Activated gamma-delta T cell treated with Interleukin-2 at 50 U/mL for 16 hours (primary cell): ENCODE measurements around the gene TSHZ1.
A peak's percentile ranks its signal among the peaks of the same experiment; 100 is the strongest.

Experiments used
- DNase-seq: peaks from one replicate; pipeline ENCODE4 v3.0.0-alpha.2; 2020

Gene TSHZ1, protein sequence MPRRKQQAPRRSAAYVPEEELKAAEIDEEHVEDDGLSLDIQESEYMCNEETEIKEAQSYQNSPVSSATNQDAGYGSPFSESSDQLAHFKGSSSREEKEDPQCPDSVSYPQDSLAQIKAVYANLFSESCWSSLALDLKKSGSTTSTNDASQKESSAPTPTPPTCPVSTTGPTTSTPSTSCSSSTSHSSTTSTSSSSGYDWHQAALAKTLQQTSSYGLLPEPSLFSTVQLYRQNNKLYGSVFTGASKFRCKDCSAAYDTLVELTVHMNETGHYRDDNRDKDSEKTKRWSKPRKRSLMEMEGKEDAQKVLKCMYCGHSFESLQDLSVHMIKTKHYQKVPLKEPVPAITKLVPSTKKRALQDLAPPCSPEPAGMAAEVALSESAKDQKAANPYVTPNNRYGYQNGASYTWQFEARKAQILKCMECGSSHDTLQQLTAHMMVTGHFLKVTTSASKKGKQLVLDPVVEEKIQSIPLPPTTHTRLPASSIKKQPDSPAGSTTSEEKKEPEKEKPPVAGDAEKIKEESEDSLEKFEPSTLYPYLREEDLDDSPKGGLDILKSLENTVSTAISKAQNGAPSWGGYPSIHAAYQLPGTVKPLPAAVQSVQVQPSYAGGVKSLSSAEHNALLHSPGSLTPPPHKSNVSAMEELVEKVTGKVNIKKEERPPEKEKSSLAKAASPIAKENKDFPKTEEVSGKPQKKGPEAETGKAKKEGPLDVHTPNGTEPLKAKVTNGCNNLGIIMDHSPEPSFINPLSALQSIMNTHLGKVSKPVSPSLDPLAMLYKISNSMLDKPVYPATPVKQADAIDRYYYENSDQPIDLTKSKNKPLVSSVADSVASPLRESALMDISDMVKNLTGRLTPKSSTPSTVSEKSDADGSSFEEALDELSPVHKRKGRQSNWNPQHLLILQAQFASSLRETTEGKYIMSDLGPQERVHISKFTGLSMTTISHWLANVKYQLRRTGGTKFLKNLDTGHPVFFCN (N-terminal part only)

DNA sequence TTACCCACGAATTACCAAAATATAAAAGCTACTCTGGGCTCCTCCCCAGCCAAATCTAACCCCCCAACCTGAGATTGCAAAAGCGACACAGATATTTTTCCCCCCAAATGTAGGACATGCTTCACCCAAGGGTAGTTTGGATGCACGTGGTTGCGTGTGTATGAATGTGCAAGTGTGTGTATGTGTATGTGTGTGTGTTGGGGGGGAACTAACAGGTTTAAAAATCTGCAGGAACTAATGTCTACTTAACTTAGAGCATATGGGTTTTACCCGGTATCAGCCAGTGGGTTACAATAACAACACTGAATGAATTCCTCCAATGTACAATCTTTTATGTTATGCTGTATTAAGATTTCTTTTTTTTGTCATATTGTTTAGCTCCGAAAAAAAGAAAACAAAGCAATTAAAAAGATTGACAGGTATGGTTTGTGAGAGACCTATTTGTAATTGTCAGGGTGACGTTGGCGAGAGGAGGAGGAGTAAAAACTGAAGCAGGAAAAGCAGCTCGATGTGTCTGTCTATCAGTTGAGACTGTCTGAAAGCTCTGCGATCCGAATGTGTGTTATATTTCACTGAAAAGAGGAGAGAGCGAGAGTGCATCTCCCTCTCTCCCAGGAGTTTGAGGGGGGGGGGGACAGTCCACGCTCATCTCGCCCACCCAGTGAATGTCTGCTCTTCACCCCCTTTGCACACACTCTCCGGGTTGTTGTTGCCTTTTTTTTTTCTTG lies at the start of gene TSHZ1:
TSHZ1 (plus strand) TSS at position 524 of the 728 bp plus-strand sequence. CDS start 1,080 bp downstream, outside the sequence.
- DNase-seq = peak; percentile 53

DNA sequence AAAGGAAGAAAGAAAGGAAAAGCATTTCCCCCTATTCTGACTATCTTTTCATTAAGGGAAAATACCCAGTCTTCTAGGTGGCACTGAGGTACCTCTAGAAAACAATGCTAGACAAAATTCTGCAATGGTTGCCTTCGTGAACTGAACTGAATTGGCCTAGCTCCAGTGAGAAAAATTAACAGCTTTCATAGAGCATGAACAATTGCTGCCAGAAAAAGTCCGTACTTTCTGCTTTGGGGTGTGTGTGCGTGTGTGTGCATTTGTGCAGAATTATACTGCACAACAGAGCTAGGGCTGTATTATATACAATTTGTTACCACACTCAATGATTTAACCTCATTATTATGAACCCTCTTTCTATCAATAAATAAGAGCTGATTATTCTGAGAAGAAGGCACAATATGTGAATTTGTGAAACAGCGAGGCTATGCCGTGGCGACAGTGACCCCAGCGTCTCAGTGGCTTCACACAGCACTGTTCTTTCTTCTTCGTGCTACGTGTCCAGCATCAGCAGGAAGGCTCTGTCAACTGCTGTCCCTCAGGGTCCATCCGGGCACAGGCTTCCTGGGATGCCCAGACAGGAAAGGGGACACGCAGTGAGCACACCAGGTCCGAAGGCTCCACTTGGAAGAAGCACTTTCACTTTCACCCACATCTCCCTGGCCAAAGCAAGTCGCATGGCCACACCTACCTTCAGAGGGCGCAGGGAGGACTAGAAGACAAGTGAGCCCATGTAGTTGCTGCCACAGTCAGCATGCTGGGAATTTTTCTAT lies 49.2 kb upstream of the TSHZ1 start:
- DNase-seq = peak; percentile 19

DNA sequence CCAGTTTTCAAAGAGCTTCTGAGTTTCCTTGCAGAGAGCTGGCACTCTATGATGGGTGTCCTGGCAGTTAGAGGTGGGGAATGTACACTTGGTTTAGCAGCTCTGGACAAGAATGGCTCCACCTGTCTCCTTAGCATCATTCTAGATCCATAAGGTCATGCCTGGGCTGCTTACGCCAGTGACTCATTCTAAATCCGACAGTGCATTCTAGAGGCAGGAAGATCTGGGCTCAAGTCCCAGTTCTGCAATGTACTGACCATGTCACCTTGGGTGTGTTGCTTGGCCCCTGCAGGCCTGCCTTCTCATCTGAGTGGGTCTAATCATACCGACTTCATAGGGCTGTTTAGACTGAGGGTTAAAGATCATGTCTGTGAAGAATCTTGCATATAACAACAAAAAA lies 48.1 kb upstream of the TSHZ1 start:
- DNase-seq = no peak

DNA sequence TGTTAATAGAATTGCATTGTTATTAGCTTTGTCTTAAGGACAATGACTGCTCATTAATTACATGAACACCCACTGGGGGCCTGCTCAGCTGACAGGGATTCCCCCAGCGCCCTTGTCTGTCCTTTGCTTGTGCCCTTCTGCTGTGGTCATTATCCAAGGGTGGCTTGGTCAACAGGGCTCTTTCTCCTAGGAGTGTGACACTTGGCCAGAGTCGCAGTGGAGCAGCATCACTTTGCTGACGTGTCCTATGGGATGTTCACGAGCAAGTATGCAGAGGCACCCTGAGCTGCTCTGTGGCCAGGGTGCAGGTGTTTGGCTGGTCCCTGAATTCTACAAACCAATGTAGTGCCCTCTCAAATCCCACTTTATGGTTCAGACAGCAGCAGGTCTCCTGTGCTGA lies 47.6 kb upstream of the TSHZ1 start:
- no peak for DNase-seq

DNA sequence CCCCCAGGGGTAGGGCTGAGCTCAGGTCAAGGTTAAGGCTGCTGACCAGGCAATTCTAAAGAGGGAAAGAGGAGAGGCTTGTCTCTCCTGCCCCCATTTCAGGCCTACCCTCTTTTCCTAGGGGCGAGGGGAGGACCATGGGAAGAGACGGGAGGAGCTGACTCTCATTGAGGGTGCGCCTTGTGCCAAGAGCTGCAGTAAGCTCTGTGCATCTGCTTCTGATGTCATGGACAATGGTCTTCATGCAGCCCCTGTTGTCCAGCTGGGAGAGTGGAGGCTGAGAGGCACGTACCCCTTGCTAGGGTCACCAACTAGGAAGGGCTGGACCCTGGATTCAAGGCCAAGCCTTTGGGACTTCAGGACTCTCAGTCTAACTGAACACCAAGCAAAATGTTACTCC lies 46.9 kb upstream of the TSHZ1 start:
- no peak for DNase-seq

DNA sequence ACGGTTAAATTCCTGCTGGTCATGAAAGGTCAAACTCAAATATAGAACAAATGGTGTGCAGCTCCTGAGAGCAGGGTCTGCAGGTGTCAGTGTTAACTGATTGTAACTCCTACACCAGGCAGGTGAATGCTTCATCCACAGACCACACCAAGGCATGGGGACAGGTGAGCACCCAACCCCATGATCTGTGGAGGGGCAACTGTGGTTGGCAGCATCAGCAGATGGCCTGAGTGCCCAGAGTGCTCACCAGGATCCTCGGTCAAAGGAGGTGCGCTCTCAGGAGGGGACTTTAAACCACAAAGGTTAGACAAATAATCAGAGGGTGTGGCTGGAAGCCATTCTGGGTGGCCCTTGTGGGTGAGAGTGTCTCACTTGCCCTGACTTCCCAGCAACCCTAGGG lies 46.1 kb upstream of the TSHZ1 start:
- no peak for DNase-seq

DNA sequence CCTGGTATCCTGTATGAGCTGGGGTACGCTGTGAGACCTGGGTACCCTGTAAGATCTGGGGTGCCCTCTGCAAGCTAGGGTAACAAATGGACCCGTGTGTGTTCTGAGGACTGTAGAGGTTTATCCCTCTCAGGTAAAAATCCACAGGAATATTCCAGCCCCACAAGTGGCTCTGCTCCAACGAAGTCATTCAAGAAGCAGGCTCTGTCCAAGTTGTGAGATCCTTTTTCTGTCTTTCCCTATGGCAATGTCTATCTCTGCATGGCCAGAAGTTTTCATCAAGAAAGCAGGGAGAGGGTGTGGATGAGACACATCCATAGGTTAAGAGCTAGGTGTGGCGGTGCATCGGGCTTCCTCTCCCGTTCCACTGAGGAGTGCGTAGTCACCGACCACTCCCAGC lies 44.7 kb upstream of the TSHZ1 start:
- DNase-seq = no peak

DNA sequence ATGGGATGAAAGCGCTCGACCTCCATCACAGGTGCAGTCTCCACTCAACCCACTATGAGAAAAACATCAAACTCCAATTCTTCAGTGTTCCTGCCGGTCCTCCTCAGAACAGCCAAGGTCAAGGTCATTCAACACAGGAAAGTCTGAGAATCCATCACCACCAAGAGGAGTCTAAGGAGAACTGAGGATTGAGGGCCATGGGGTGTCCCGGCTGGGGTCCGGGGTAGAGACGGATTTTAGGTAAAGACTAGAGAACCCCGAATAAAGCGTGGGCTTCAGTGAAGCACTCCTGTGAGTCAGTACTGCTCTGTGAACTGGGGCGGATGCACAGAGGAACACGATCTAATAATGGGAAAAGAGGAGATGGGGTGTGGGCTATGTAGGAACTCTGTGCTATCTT lies 43.5 kb upstream of the TSHZ1 start:
- DNase-seq = no peak

DNA sequence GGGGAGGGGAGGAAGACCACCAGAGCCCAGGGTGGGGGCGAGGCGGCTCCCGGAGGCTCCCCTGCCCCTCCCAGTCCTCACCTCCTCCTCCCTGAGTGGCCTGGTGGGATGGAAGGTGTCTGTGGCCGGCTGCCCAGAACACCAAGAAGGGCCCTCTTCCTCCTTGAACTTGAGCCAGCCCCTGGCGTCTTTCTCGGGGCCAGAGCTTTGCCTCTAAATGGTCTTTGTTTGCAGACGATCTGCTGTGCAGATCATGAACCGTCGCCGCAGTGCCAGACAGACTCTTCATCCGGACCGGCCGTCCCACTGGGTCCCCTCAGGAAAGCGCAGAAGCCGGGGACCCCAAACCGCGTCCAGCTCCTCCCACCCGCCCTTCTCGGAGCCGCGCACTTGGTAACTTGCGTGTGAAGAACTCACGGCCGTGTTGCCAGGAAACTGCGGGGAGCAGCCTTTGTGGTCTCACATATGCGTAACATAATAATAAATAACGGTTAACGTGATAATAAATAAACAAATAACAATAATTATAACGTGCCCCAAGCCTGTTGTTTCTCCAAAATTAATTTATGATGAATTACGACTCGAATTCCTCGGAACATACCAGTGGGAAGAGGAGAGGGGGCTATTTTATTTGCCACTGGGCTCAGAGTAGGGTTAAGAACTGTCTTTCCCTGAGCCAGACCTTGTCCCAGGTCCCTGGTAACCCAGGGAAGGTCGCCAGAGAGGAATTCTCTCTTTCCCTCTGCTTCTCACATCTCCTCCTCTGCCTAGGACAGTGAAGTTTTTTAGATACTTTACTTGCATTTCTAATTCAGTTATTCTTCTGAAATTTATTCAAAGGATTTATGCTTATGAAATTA lies 42.6 kb upstream of the TSHZ1 start:
- no peak for DNase-seq

DNA sequence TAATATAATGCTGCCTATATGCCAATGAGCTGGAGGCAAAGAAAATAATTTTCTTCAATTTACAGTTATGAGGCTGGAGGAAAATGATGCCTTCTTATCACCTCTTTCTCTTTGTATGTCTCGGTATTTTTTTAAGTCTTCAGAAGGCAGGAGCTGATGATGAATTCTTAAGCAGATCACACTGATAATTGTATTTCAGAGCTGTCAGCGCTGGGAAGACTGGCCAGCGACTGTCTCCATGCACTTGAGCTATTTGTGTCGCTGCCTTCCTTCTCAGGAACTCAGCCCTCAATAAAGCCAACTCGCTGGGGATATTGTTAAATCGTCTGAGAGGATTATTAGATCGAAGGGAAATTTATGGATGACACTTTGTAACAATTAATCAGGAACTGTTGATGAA lies 42.0 kb upstream of the TSHZ1 start:
- no peak for DNase-seq

DNA sequence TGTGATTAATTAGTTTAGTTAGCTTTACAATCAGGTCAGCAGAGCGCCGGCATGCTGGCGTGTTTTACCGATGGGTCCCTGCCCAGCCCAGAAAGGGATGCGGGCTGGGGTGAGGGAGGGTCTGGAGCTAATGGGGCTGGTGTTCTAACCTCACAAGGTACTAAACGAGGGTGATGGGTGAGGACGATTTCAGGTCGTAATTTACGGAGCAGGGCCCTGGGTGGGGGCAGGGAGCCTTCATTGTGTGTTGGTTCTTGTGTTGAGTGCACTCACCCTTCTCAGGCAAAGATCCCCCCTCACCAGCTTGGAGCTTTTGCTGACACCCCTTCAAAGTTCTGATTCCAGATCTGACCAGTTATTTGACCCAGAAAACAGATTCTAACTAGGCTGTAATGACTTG lies 41.2 kb upstream of the TSHZ1 start:
- DNase-seq = no peak

DNA sequence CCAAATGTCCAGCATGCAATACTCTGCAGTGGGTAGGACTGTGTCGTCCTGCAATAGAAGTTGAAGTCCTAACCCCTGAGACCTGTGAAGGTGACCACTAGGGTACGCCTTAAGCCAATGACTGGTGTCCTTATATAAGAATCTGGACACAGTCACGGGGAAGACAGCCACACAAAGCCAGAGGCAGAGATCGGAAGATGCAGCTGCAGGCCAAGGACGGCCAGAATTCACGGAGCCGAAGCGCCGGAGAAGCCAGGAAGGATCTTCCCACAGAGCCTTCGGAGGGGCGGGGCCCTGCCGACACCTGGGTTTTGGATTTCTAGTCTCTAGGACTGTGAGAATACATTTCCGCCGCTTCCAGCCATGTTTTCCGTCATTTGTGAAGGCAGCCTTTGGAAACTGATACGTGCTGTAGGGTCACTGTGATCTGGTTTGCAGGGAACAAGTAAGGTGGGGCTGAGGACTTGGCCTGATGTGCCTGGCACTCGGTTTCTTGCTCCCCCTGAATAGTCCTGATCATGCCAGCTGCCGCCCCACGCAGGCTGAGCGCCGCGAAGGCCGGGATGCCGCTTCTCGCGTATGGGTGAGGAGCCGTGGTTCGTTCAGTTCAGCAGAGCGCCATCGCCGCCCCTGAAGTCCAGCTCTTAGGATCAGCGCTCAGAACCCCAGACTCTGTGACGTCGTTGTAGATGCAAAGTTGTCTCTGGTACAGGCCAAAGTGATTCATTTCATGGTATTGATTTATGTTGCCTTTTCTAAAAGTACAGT lies 40.4 kb upstream of the TSHZ1 start:
- no peak for DNase-seq

DNA sequence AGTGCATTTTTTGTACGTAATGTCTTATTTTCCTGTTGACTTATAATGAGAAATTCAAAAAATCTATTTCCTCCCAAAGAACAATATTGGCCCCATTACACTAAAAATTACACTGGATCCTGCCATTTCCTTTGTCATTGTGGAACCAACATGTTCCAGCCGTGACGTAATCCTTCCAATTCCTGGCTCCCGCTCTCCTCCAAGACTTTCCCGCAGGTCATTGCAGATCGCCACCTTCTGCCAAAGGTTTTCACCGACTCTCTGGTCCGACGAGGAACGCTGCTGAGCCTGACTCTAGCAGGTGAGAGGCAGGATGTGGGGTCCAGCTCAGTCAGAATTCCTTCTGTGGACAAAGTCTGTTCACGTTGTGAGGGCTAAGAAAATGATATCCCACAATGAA lies 39.7 kb upstream of the TSHZ1 start:
- DNase-seq = no peak

DNA sequence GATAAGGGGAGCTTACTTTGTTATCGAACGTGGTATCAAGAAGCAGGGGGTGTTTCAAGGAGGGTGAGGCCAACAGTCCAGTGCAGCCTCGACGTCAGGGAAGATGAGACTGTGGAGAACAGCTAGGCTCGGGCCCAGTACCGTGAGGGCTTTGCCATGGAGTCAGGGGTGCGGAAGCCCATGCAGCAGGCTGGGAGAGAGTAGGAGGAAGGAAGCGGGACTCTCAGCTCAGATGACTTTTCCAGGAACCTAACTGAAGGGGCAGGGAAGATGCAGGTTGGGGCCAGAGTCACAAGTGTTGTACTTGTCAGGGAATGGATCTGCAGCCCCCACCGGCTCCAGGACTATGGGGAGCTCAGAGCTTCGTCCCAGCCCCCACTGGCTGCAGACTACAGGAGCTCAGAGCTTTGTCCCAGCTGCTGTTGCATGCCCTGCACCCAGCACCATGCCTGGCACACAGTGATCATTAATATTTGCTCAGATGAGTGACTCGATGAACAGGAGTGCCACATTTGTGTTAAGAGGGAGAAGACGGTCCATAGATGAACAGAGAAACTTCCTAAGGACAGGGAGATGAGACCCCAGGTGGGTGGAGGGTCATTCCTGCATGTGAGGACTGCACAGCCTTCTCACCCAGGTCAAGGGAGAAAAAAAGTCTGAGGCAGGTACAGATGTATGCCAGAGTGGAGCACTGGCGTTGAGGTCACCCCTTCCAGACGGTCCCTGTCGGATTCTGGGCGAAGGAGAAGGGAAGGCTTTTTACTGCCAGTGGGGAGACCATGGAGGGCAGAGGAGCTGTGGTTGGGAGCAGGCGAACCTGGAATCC lies 38.1 kb upstream of the TSHZ1 start:
- DNase-seq = no peak

DNA sequence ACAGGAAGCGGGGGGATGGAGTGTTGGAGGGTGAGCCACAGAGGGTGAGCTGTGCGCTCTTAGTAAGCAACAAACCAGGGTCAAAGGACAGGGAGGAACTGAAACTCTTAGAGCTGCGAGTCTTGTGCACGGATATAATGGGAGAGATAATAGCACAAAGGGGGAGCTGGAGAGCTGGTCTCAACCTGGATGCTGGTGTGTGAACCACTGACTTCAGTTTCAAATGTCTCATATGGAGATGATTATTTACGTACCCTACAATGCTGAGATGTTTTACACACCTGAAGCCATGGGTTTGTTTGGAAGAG lies 37.5 kb upstream of the TSHZ1 start:
- DNase-seq = no peak

DNA sequence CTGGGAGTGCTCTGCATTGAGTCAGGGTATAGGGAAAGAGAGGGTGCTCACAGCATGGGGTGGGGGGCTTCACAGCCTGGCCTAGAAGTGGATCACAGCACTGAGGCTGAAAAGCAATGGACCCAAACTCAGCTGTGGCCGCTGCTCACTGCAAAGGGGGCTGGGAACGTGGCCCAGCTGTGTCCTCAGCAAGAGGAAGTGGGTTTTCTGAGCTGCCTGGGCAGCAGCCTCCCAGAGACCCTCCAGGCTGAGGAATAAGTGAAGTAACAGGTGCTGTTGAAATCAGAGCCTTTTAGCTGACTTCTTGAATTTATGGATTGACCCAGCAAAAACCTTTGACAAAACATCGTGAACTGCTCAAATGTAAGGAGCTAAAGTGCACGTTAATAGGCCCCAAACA lies 36.9 kb upstream of the TSHZ1 start:
- no peak for DNase-seq

DNA sequence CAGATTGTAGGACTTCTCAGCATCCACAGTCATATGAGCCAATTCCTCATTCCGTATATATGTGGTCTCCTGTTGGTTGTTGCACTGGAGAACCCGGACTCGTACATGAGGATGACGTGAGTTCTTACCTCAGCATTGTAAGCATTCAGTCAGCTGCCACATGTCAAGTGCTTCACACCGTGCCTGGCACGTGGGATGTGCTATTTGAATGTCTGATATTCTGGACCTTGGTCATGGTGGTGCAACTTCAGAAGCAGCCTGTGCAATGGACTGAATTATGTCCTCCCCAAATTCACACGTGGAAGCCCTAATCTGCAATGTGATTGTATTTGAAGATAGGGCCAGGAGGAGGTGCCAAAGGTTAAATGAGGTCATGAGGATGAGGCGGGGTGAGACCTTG lies 33.7 kb upstream of the TSHZ1 start:
- DNase-seq = no peak

DNA sequence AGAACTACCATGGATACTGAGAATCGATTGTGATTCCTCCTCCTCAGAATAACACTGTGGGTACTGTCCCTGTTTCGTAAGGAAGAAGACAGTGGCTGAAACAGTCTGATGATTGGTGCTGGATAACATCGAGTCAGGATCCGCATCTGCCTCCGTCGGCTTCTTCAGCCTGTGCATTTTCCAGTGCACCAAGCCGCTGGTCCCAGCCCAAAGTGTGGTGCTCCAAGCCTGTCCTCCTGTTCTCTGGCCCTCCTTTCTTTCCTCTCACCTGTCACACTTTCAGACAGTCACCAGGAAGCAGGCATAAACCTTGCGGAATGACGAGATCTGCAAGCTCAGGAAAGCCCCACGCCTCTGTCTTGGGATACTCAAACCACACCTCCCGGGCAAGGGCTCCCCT lies 32.2 kb upstream of the TSHZ1 start:
- no peak for DNase-seq

DNA sequence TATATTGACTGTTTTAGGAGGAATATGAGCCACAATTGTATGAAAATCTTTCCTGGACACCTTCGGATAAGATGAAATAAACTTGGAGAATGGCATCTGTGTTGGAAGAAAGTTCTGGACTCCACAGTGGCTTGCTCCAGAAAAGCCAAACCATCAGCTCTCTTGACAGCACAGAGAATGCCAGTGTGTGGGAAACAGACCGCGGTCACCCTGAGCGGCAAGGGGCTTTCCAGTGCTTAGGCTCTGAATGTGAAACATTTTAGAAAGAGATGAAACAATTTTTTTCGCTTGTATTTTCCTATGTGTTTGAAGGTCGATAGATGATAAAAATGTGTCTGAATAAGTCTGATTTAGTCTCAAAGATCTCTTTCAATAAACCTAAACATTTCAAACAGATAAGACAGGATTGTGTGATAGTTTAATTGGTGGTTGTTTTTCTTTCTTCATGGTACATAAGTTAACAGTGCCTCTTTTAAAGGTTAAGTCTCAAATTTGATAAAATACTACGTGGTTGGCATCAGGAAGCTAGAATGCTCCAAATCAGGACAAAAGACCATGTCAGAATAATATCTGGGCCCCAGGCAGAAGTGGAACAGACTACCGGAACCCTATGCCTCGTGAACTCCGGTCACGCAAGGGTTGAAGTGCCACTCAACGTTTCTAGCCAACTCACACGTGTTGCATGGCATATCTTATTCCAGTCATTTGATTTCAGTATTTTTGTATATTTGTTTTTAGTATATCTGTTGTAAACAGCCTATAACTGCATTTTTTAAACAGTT lies 30.6 kb upstream of the TSHZ1 start:
- DNase-seq = no peak
